ENCODE results near the gene AGFG1. TPM values are rescaled to one million over a fixed set of nuclear protein-coding genes. Genes with fewer than 3 reads are reported as not detected.

The AGFG1 gene
- total RNA-seq, 3 donors from 2014 or later: 69.2 to 76.3 (median 73.0) TPM

- Histone ChIP-seq H3K4me3 (no peak overlapping the region), H3K4me1 (ENCODE audit: low read depth) (peaks cover 8% of the 10 kb centered on the region), H3K9me3 (no peaks in the 10 kb centered on the region), H3K36me3 (ENCODE audit: low read depth) (no peaks in the 10 kb centered on the region)
- intact Hi-C loops (cut with DNase I, micrococcal nuclease): no loop called here
- ATAC-seq: peak; percentile 50
- TF ChIP-seq, protein P1, sequence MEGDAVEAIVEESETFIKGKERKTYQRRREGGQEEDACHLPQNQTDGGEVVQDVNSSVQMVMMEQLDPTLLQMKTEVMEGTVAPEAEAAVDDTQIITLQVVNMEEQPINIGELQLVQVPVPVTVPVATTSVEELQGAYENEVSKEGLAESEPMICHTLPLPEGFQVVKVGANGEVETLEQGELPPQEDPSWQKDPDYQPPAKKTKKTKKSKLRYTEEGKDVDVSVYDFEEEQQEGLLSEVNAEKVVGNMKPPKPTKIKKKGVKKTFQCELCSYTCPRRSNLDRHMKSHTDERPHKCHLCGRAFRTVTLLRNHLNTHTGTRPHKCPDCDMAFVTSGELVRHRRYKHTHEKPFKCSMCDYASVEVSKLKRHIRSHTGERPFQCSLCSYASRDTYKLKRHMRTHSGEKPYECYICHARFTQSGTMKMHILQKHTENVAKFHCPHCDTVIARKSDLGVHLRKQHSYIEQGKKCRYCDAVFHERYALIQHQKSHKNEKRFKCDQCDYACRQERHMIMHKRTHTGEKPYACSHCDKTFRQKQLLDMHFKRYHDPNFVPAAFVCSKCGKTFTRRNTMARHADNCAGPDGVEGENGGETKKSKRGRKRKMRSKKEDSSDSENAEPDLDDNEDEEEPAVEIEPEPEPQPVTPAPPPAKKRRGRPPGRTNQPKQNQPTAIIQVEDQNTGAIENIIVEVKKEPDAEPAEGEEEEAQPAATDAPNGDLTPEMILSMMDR (IDR thresholded peaks at IDR 0.05): no peak
- no peak for DNase-seq
Measured at GRCh38 chr2:227602358-227602757, 130.4 kb downstream of the AGFG1 start.

DNA sequence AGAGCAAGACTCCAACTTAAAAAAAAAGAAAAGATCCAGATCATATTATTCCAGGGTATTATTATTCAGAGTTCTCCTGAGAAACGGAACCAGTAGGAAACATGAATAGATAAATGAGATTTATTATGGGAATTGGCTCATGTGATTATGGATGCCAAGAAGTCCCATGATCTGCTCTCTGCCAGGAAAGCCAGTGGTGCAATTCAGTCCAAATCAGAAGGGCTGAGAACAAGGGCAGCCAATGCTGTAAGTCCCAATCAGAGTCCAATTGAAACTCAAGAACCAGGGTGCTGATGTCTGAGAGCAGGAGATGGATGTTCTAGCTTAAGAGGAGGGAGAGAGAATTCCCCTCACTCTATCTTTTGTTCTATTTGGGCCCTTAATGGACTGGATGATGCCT lies 134.5 kb downstream of the AGFG1 start:
- Histone ChIP-seq H3K4me1 (ENCODE audit: low read depth) (peaks cover 8% of the 10 kb centered on the region), H3K4me3 (no peak overlapping the region), H3K36me3 (ENCODE audit: low read depth) (no peaks in the 10 kb centered on the region), H3K9me3 (no peaks in the 10 kb centered on the region)
- ATAC-seq (no peak), DNase-seq (no peak)
- intact Hi-C loops (cut with DNase I, micrococcal nuclease): no loop called here
- TF ChIP-seq, protein P1 (IDR thresholded peaks at IDR 0.05): no peak

- Histone ChIP-seq H3K4me1 (ENCODE audit: low read depth) (peaks cover under 1% of the 10 kb centered on the region), H3K36me3 (ENCODE audit: low read depth) (no peaks in the 10 kb centered on the region), H3K9me3 (no peaks in the 10 kb centered on the region), H3K4me3 (no peak overlapping the region)
- intact Hi-C loops (cut with DNase I, micrococcal nuclease): no loop called here
- DNase-seq: no peak
- TF ChIP-seq, protein P1 (IDR thresholded peaks at IDR 0.05): no peak
- ATAC-seq: no peak
Measured at GRCh38 chr2:227607941-227608340, 136.0 kb downstream of the AGFG1 start.

- ATAC-seq (peak; percentile 43), DNase-seq (peak in 1 of 3 donors; percentile 19)
- TF ChIP-seq, protein P1 (IDR thresholded peaks at IDR 0.05): no peak
- Histone ChIP-seq H3K4me1 (ENCODE audit: low read depth) (no peaks in the 10 kb centered on the region), H3K36me3 (ENCODE audit: low read depth) (no peaks in the 10 kb centered on the region), H3K9me3 (no peaks in the 10 kb centered on the region), H3K4me3 (no peak overlapping the region)
- intact Hi-C loops (cut with DNase I, micrococcal nuclease): no loop called here
Measured at GRCh38 chr2:227608561-227609338, 136.8 kb downstream of the AGFG1 start.

- ATAC-seq (no peak), DNase-seq (no peak)
- no peaks in the 10 kb centered on the region for H3K4me1 ChIP-seq (ENCODE audit: low read depth)
- TF ChIP-seq, protein P1 (IDR thresholded peaks at IDR 0.05): no peak
- intact Hi-C loops (cut with DNase I, micrococcal nuclease): no loop called here
- no peaks in the 10 kb centered on the region for H3K36me3 ChIP-seq (ENCODE audit: low read depth)
- no peaks in the 10 kb centered on the region for H3K9me3 ChIP-seq
- H3K4me3 ChIP-seq: no peak overlapping the region
Measured at GRCh38 chr2:227610123-227610522, 138.2 kb downstream of the AGFG1 start.

Small RNA genes lying within 50 kb of the gene (microRNA-seq; reads per million reads assigned to microRNA genes)
- gene MIR5703: 0.70 reads per million

Other genes with a start within 250 kb of the AGFG1 start
- gene MFF, start 146.9 kb upstream of the AGFG1 start, total RNA-seq: 10 to 100 TPM; 73.3 to 80.2 (median 77.0) TPM
- gene TM4SF20, start 92.8 kb upstream of the AGFG1 start, total RNA-seq: 10 to 100 TPM in 1 of 3 donors, 1 to 10 TPM in 2; 3.9 to 12.6 (median 9.1) TPM
- not detected for gene SCYGR1, start 84.2 kb upstream of the AGFG1 start, total RNA-seq
- gene SCYGR2, start 126.7 kb downstream of the AGFG1 start, total RNA-seq: not detected
- gene SCYGR3, start 142.7 kb downstream of the AGFG1 start, total RNA-seq: not detected
- gene SCYGR4, start 145.3 kb downstream of the AGFG1 start, total RNA-seq: not detected
- not detected for gene SCYGR5, start 194.6 kb downstream of the AGFG1 start, total RNA-seq
- 10 to 100 TPM in 2 of 3 donors, 1 to 10 TPM in 1; 4.5 to 28.8 (median 21.6) TPM for gene SLC19A3, start 245.9 kb downstream of the AGFG1 start, total RNA-seq